HepG2 (cell line): Measurements from ENCODE around the gene KLHDC4. TPM values are rescaled to one million over a fixed set of nuclear protein-coding genes. Genes with fewer than 3 reads are reported as not detected.

Experiments
- ASH2L ChIP-seq: fragments of 300-600, 200-600 bp; sonication (generic); IDR thresholded peaks from 2 replicates; pipeline ENCODE4 v1.7.0; 2017; ENCODE audit warnings: low read depth, mild to moderate bottlenecking, moderate library complexity, mixed read lengths, low read length; ENCODE audit not compliant: insufficient read length
- EED ChIP-seq: sonication (generic); formaldehyde crosslinking; IDR thresholded peaks from 2 replicates; pipeline ENCODE4 v1.5.0; 2020; ENCODE audit warnings: mild to moderate bottlenecking, missing genetic modification reagents
- ESRRA ChIP-seq: sonication (generic); formaldehyde crosslinking; IDR thresholded peaks from 2 replicates; pipeline ENCODE4 v1.5.1; 2020; ENCODE audit warnings: mild to moderate bottlenecking, low read depth, missing genetic modification reagents
- KDM2A ChIP-seq: sonication (generic); formaldehyde crosslinking; IDR thresholded peaks from 2 replicates; pipeline ENCODE4 v1.4.0; 2020; ENCODE audit warnings: low read depth, missing genetic modification reagents, borderline replicate concordance
- MNT ChIP-seq: fragments of 450-650 bp; IDR thresholded peaks from 2 replicates; pipeline ENCODE4 v1.6.1; 2016
- PRMT3 ChIP-seq: sonication (generic); formaldehyde crosslinking; IDR thresholded peaks from 2 replicates; pipeline ENCODE4 v1.8.1; 2022; ENCODE audit warnings: low read depth, mild to moderate bottlenecking, moderate library complexity, missing genetic modification reagents, borderline replicate concordance
- RAD21 ChIP-seq: fragments of 450-650 bp; formaldehyde crosslinking; IDR thresholded peaks from 2 replicates; pipeline ENCODE4 v1.5.0; 2020; ENCODE audit warnings: mild to moderate bottlenecking
- RARA ChIP-seq: IDR thresholded peaks from 2 replicates; pipeline ENCODE4 v1.6.1; 2016; ENCODE audit warnings: missing genetic modification reagents, missing compliant biosample characterization
- SAP130 ChIP-seq: IDR thresholded peaks from 2 replicates; pipeline ENCODE4 v1.6.1; 2016; ENCODE audit warnings: low read depth
- SCMH1 ChIP-seq: sonication (generic); formaldehyde crosslinking; IDR thresholded peaks from 2 replicates; pipeline ENCODE4 v1.9.0; 2021; ENCODE audit warnings: missing genetic modification reagents, mild to moderate bottlenecking, borderline replicate concordance
- TBX2 ChIP-seq: sonication (generic); formaldehyde crosslinking; IDR thresholded peaks from 2 replicates; pipeline ENCODE4 v1.5.0; 2020; ENCODE audit warnings: missing genetic modification reagents, mild to moderate bottlenecking, borderline replicate concordance
- ZNF234 ChIP-seq: sonication (generic); formaldehyde crosslinking; conservative IDR thresholded peaks from 2 replicates; pipeline ENCODE4 v1.5.1; 2020; ENCODE audit warnings: mild to moderate bottlenecking, missing genetic modification reagents
- ZNF639 ChIP-seq: conservative IDR thresholded peaks from 2 replicates; pipeline ENCODE4 v1.6.1; 2018; ENCODE audit warnings: missing genetic modification reagents
- ZNF644 ChIP-seq: IDR thresholded peaks from 2 replicates; pipeline ENCODE4 v1.6.1; 2016; ENCODE audit warnings: low read depth
- polyA plus RNA-seq, 8 experiments: library from polyadenylated mRNA; depleted of rRNA in 3 of 8; stranded (reverse) in 7 of 8; unstranded in 1 of 8; fragments of >200 nt; fragmentation: Illumina TruSeq in 4 of 8; extraction: Trizol in 4 of 8; gene quantifications; 2 replicates each; pipeline versions ENCODE4 v1.2.1 to v1.2.3, GENCODE V29; 2011 to 2016; ENCODE audit warnings: low read depth in 4 of 8, missing spikeins in 1 of 8, mixed read lengths in 1 of 8; ENCODE audit not compliant: insufficient read depth in 1 of 8
- total RNA-seq, 5 experiments: library from RNA; depleted of rRNA; stranded (reverse); fragments of >200 nt; fragmentation: Illumina TruSeq; extraction: Trizol; gene quantifications; 2 replicates each; pipeline ENCODE4 v1.2.3, GENCODE V29; 2016; ENCODE audit warnings: low read depth in 1 of 5
- TF ChIP-seq, protein P1 (sequence below): sonication (generic); formaldehyde crosslinking; IDR thresholded peaks from 2 replicates; pipeline ENCODE4 v1.8.0; 2022; ENCODE audit warnings: missing genetic modification reagents, mild to moderate bottlenecking, inconsistent platforms, borderline replicate concordance
- TF ChIP-seq, protein P2 (sequence below): sonication (generic); formaldehyde crosslinking; IDR thresholded peaks from 2 replicates; pipeline ENCODE4 v1.5.0; 2020; ENCODE audit warnings: mild to moderate bottlenecking, missing genetic modification reagents, borderline replicate concordance
- TF ChIP-seq, protein P3 (sequence below): sonication (generic); formaldehyde crosslinking; conservative IDR thresholded peaks from 2 replicates; pipeline ENCODE4 v1.8.0; 2022; ENCODE audit warnings: mild to moderate bottlenecking, moderate library complexity, missing genetic modification reagents

Gene KLHDC4
- total and polyA plus RNA-seq, 2 of the 13 experiments (the other 11 are each of a cell fraction or from before 2014, with no cell fraction given) = 18.7 to 31.8 TPM

GRCh38 chr16:87815567-87815966 lies 49.8 kb upstream of the KLHDC4 start (continued):
- TF ChIP-seq MNT = no peak
- 0 out of 2 replicates have a peak, but pooled peaks have one; percentile 39 for TF ChIP-seq ZNF639 (CRISPR knock-in tag)
- peak; percentile 38; the same call in 1 of the 2 replicates for TF ChIP-seq TBX2 (CRISPR knock-in tag)
- no peak for TF ChIP-seq ZNF234
- TF ChIP-seq, protein P1, sequence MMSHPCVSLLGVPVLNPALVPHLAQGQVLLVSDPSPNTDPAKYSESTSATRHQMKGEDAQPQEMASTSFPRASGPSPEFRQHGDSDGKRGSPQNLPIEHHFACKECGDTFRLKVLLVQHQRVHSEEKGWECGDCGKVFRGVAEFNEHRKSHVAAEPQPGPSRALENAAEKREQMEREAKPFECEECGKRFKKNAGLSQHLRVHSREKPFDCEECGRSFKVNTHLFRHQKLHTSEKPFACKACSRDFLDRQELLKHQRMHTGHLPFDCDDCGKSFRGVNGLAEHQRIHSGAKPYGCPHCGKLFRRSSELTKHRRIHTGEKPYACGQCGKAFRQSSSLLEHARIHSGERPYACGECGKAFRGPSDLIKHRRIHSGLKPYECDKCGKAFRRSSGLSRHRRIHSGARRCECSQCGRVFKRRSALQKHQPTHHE (CRISPR knock-in tag) = 0 out of 2 replicates have a peak, but pooled peaks have one; percentile 39
- peak; percentile 82; the same call in 1 of the 2 replicates for TF ChIP-seq ESRRA (CRISPR knock-in tag)
- peak; percentile 73 for TF ChIP-seq RAD21 (CRISPR knock-in tag)
- TF ChIP-seq ASH2L = no peak
- peak; percentile 43 for TF ChIP-seq RARA (CRISPR knock-in tag)
- no peak for TF ChIP-seq SCMH1 (CRISPR knock-in tag)
- TF ChIP-seq EED (CRISPR knock-in tag) = no peak
- TF ChIP-seq, protein P2, sequence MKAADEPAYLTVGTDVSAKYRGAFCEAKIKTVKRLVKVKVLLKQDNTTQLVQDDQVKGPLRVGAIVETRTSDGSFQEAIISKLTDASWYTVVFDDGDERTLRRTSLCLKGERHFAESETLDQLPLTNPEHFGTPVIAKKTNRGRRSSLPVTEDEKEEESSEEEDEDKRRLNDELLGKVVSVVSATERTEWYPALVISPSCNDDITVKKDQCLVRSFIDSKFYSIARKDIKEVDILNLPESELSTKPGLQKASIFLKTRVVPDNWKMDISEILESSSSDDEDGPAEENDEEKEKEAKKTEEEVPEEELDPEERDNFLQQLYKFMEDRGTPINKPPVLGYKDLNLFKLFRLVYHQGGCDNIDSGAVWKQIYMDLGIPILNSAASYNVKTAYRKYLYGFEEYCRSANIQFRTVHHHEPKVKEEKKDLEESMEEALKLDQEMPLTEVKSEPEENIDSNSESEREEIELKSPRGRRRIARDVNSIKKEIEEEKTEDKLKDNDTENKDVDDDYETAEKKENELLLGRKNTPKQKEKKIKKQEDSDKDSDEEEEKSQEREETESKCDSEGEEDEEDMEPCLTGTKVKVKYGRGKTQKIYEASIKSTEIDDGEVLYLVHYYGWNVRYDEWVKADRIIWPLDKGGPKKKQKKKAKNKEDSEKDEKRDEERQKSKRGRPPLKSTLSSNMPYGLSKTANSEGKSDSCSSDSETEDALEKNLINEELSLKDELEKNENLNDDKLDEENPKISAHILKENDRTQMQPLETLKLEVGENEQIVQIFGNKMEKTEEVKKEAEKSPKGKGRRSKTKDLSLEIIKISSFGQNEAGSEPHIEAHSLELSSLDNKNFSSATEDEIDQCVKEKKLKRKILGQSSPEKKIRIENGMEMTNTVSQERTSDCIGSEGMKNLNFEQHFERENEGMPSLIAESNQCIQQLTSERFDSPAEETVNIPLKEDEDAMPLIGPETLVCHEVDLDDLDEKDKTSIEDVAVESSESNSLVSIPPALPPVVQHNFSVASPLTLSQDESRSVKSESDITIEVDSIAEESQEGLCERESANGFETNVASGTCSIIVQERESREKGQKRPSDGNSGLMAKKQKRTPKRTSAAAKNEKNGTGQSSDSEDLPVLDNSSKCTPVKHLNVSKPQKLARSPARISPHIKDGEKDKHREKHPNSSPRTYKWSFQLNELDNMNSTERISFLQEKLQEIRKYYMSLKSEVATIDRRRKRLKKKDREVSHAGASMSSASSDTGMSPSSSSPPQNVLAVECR (CRISPR knock-in tag) = peak; percentile 66; the same call in 1 of the 2 replicates
- TF ChIP-seq KDM2A (CRISPR knock-in tag) = peak; percentile 64; the same call in 1 of the 2 replicates
- peak; percentile 78 for TF ChIP-seq SAP130 (CRISPR knock-in tag)
- TF ChIP-seq, protein P3, sequence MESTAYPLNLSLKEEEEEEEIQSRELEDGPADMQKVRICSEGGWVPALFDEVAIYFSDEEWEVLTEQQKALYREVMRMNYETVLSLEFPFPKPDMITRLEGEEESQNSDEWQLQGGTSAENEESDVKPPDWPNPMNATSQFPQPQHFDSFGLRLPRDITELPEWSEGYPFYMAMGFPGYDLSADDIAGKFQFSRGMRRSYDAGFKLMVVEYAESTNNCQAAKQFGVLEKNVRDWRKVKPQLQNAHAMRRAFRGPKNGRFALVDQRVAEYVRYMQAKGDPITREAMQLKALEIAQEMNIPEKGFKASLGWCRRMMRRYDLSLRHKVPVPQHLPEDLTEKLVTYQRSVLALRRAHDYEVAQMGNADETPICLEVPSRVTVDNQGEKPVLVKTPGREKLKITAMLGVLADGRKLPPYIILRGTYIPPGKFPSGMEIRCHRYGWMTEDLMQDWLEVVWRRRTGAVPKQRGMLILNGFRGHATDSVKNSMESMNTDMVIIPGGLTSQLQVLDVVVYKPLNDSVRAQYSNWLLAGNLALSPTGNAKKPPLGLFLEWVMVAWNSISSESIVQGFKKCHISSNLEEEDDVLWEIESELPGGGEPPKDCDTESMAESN (CRISPR knock-in tag) = peak; percentile 86
- no peak for TF ChIP-seq PRMT3 (CRISPR knock-in tag)
- 0 out of 2 replicates have a peak, but pooled peaks have one; percentile 41 for TF ChIP-seq ZNF644 (CRISPR knock-in tag)
